Neural cell (in vitro differentiated cells): Measurements from ENCODE around the gene S100A12. TPM values are rescaled to one million over a fixed set of nuclear protein-coding genes. Genes with fewer than 3 reads are reported as not detected.

ENCODE experiments used
- H2AFZ ChIP-seq: fragments of 200-600, 300-800 bp; sonication (generic), shearing (Covaris generic); 2 replicates; pipeline ENCODE4 v1.6.0; 2014; ENCODE audit warnings: low read depth, mild to moderate bottlenecking, antibody characterized with exemption, low read length, moderate library complexity
- H3F3A ChIP-seq: fragments of 200-600 bp; shearing (Covaris generic); 2 replicates; pipeline ENCODE4 v1.6.1; 2016; ENCODE audit warnings: mild to moderate bottlenecking, moderate library complexity, mixed read lengths, antibody characterized with exemption, low read length; ENCODE audit not compliant: insufficient read depth, poor library complexity, severe bottlenecking
- H3K27ac ChIP-seq: fragments of 200-600, 300-800 bp; sonication (generic), shearing (Covaris generic); 2 replicates; pipeline ENCODE4 v1.5.1; 2014; ENCODE audit warnings: mild to moderate bottlenecking, low read length, moderate library complexity
- H3K27me3 ChIP-seq: fragments of 300-800, 200-600 bp; sonication (generic), shearing (Covaris generic); 2 replicates; pipeline ENCODE4 v1.6.0; 2014; ENCODE audit warnings: mild to moderate bottlenecking, low read depth, low read length, moderate library complexity; ENCODE audit not compliant: insufficient read depth
- H3K36me3 ChIP-seq: fragments of 300-800, 200-600 bp; sonication (generic), shearing (Covaris generic); 2 replicates; pipeline ENCODE4 v1.5.1; 2014; ENCODE audit warnings: mild to moderate bottlenecking, antibody characterized with exemption, low read length, moderate library complexity; ENCODE audit not compliant: insufficient read depth
- H3K4me2 ChIP-seq: fragments of 300-800, 200-600 bp; sonication (generic), shearing (Covaris generic); 2 replicates; pipeline ENCODE4 v1.6.0; 2014; ENCODE audit warnings: mild to moderate bottlenecking, low read length
- H3K4me3 ChIP-seq: fragments of 300-800, 200-600 bp; sonication (generic), shearing (Covaris generic); 2 replicates; pipeline ENCODE4 v1.5.1; 2014; ENCODE audit warnings: mild to moderate bottlenecking, low read length, moderate library complexity
- H3K79me2 ChIP-seq: fragments of 200-600 bp; shearing (Covaris generic); replicated peaks from 2 replicates; pipeline ENCODE4 v1.6.0; 2014; ENCODE audit warnings: mild to moderate bottlenecking, low read length, moderate library complexity; ENCODE audit not compliant: insufficient read depth
- H3K9ac ChIP-seq: fragments of 300-800, 200-600 bp; sonication (generic), shearing (Covaris generic); 2 replicates; pipeline ENCODE4 v1.6.1; 2016; ENCODE audit warnings: mild to moderate bottlenecking, low read length, mixed read lengths
- H3K9me2 ChIP-seq: fragments of 200-600 bp; shearing (Covaris generic); 2 replicates; pipeline ENCODE4 v1.6.1; 2016; ENCODE audit warnings: mild to moderate bottlenecking, low read length, mixed read lengths; ENCODE audit not compliant: insufficient read depth
- H3K9me3 ChIP-seq: fragments of 200-600, 300-800 bp; sonication (generic), shearing (Covaris generic); 2 replicates; pipeline ENCODE4 v1.6.1; 2016; ENCODE audit warnings: mild to moderate bottlenecking, mixed run types, low read length, moderate library complexity, mixed read lengths
- H4K20me1 ChIP-seq: fragments of 200-600 bp; shearing (Covaris generic); 2 replicates; pipeline ENCODE4 v1.6.1; 2016; ENCODE audit warnings: mild to moderate bottlenecking, mixed run types; ENCODE audit not compliant: insufficient read depth
- EP300 ChIP-seq: fragments of 450-650 bp; conservative IDR thresholded peaks from 2 replicates; pipeline ENCODE4 v1.6.1; 2014; ENCODE audit warnings: antibody characterized with exemption, mild to moderate bottlenecking, moderate library complexity; ENCODE audit not compliant: poor library complexity, severe bottlenecking
- EZH2 ChIP-seq: fragments of 200-600, 300-800 bp; shearing (Covaris generic), sonication (generic); IDR thresholded peaks from 2 replicates; pipeline ENCODE4 v1.6.1; 2014; ENCODE audit warnings: antibody characterized with exemption, low read length, borderline replicate concordance, mild to moderate bottlenecking; ENCODE audit not compliant: insufficient read depth, poor library complexity, severe bottlenecking
- POLR2AphosphoS5 ChIP-seq: IDR thresholded peaks from 2 replicates; pipeline ENCODE4 v1.6.1; 2012
- RAD21 ChIP-seq: fragments of 450-650 bp; conservative IDR thresholded peaks from 2 replicates; pipeline ENCODE4 v1.6.1; 2014; ENCODE audit warnings: antibody characterized with exemption, mild to moderate bottlenecking, moderate library complexity
- REST ChIP-seq: IDR thresholded peaks from 2 replicates; pipeline ENCODE4 v1.6.1; 2012; ENCODE audit warnings: borderline replicate concordance
- SMC3 ChIP-seq: fragments of 450-650 bp; conservative IDR thresholded peaks from 2 replicates; pipeline ENCODE4 v1.6.1; 2014; ENCODE audit warnings: antibody characterized with exemption, mild to moderate bottlenecking, moderate library complexity; ENCODE audit not compliant: poor library complexity
- TAF1 ChIP-seq: IDR thresholded peaks from 2 replicates; pipeline ENCODE4 v1.6.1; 2012; ENCODE audit warnings: low read depth
- polyA plus RNA-seq: library from polyadenylated mRNA; depleted of rRNA; stranded (reverse); fragments of >200 nt; gene quantifications from 2 replicates; pipeline ENCODE4 v1.2.3, GENCODE V29; 2014
- TF ChIP-seq, protein P1 (sequence below): fragments of 450-650 bp; IDR thresholded peaks from 2 replicates; pipeline ENCODE4 v1.5.1; 2014; ENCODE audit warnings: antibody characterized with exemption, mild to moderate bottlenecking, moderate library complexity; ENCODE audit not compliant: poor library complexity, severe bottlenecking

S100A12 gene
- polyA plus RNA-seq, 1 donor from 2014 or later, result not detected

- Histone ChIP-seq H3K9ac (no peak overlapping the region), H2AFZ (no peak overlapping the region), H4K20me1 (no peaks in the 10 kb centered on the region), H3F3A (no peaks in the 10 kb centered on the region), H3K36me3 (no peaks in the 10 kb centered on the region), H3K4me2 (no peak overlapping the region), H3K27ac (no peak overlapping the region), H3K9me3 (no peaks in the 10 kb centered on the region), H3K27me3 (no peaks in the 10 kb centered on the region), H3K4me3 (no peak overlapping the region), H3K9me2 (no peaks in the 10 kb centered on the region), H3K79me2 (no peaks in the 10 kb centered on the region)
- TF ChIP-seq POLR2AphosphoS5, result no peak
- TF ChIP-seq EP300, result no peak
- TF ChIP-seq EZH2, result no peak
- TF ChIP-seq TAF1, result no peak
- TF ChIP-seq, protein P1, sequence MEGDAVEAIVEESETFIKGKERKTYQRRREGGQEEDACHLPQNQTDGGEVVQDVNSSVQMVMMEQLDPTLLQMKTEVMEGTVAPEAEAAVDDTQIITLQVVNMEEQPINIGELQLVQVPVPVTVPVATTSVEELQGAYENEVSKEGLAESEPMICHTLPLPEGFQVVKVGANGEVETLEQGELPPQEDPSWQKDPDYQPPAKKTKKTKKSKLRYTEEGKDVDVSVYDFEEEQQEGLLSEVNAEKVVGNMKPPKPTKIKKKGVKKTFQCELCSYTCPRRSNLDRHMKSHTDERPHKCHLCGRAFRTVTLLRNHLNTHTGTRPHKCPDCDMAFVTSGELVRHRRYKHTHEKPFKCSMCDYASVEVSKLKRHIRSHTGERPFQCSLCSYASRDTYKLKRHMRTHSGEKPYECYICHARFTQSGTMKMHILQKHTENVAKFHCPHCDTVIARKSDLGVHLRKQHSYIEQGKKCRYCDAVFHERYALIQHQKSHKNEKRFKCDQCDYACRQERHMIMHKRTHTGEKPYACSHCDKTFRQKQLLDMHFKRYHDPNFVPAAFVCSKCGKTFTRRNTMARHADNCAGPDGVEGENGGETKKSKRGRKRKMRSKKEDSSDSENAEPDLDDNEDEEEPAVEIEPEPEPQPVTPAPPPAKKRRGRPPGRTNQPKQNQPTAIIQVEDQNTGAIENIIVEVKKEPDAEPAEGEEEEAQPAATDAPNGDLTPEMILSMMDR, result no peak
These were observed 10.4 kb downstream of the S100A12 start for GRCh38 chr1:153364766-153365666.

DNA sequence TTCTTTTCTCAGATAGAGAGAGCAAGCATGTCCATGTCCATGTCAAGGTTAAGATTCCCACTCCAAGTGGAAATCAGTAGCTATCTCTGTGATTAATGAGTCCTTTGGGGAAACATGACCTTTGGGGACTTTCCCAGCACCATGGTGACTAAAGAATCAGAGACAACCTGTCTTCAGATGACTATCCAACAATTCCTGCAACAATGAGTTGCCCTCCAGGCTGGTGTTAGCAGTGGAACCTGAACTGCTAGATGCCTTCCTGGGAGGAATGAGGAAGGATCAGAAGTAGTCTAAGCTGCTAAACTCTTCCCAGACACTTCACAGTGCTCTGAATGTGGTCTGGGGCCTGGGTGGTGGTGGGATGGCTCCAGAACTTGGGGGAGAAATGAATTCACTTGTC, 11.3 kb downstream of the S100A12 start:
- Histone ChIP-seq H3F3A (no peaks in the 10 kb centered on the region), H3K79me2 (no peaks in the 10 kb centered on the region), H4K20me1 (no peaks in the 10 kb centered on the region), H3K9me3 (no peaks in the 10 kb centered on the region), H3K9me2 (no peaks in the 10 kb centered on the region), H3K36me3 (no peaks in the 10 kb centered on the region), H3K4me3 (no peak overlapping the region), H3K27me3 (no peaks in the 10 kb centered on the region), H3K4me2 (no peak overlapping the region), H3K9ac (no peak overlapping the region), H2AFZ (no peak overlapping the region), H3K27ac (no peak overlapping the region)
- TF ChIP-seq SMC3 (no peak), EZH2 (no peak), RAD21 (no peak), REST (no peak), TAF1 (no peak), POLR2AphosphoS5 (no peak)
